ENCODE results near the gene CLCNKA.
"Not testable (repeated sequence)": the region's sequence is repeated elsewhere in the genome, so short reads cannot be mapped to it uniquely, and the experiment has no call there.

DNA sequence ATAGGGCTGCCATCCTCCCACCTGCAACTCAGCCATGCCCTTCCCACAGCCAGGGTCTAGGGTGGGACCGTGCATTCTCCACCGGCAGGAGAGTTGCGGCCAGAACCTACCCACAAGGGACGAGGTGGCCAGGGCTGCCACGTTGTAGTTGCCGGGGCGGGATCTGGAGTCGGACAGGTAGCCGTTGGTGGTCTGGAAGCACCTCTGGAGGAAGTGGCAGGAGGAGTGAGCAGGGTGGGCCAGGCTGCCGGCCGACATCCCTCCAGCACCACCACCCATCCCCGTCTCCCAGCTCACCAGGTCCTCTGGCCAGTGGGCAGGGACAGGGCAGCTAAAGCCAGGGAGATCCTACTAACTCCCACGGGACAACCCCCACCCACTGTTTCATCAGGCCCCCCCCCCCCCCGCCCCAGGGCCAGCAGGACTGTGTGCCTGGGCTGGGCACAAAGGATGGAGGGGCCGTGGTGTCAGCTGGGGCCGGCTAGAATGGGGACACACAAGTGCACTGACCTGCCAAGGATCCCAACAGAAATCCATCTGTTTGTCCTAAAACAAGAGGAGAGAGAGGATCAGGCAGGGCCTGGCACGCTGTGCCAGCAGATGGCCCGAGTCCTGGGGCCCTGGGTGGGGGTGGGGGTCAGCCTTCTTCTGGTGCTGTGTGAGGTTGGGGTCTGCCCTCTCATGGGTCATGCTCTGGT, 40.3 kb downstream of the CLCNKA start:
- not testable (repeated sequence) for TF ChIP-seq YY1 (IDR thresholded peaks at IDR 0.05; ENCODE audit: insufficient read depth, insufficient read length); ZNF274 (IDR thresholded peaks at IDR 0.05; ENCODE audit: low read depth, low read length)
